K562 (cell line): ENCODE results near the gene SAMD9L. TPM values are rescaled to one million over a fixed set of nuclear protein-coding genes. Genes with fewer than 3 reads are reported as not detected.

Source experiments
- C11orf30 ChIP-seq: fragments of 450-650 bp; IDR thresholded peaks from 2 replicates; pipeline ENCODE4 v1.6.1; 2016; ENCODE audit warnings: low read depth, mild to moderate bottlenecking
- CBX3 ChIP-seq, 2 experiments: IDR thresholded peaks; 1 replicate in 1 of 2; 2 replicates in 1 of 2; pipeline ENCODE4 v1.6.1; 2012; ENCODE audit warnings: inconsistent platforms in 2 of 2, low read length in 2 of 2, borderline replicate concordance in 1 of 2, control low read depth in 1 of 2
- HIVEP1 ChIP-seq: fragments of 250-450 bp; sonication (Bioruptor Pico); IDR thresholded peaks from 2 replicates; pipeline ENCODE4 v1.4.0; 2020; ENCODE audit warnings: mild to moderate bottlenecking
- HMG20A ChIP-seq: fragments of 450-650 bp; formaldehyde crosslinking; conservative IDR thresholded peaks from 2 replicates; pipeline ENCODE4 v1.4.0; 2020; ENCODE audit warnings: mild to moderate bottlenecking, mixed read lengths
- HNRNPK ChIP-seq: fragments of 200-400 bp; formaldehyde crosslinking; IDR thresholded peaks from one replicate; pipeline ENCODE4 v1.6.1; 2018; ENCODE audit warnings: mild to moderate bottlenecking, low read depth, low read length; ENCODE audit not compliant: poor library complexity, severe bottlenecking
- NR1H2 ChIP-seq: sonication (generic); formaldehyde crosslinking; IDR thresholded peaks from 2 replicates; pipeline ENCODE4 v1.4.0; 2020; ENCODE audit warnings: mild to moderate bottlenecking, missing genetic modification reagents
- PCBP2 ChIP-seq: fragments of 200-400 bp; formaldehyde crosslinking; IDR thresholded peaks from 2 replicates; pipeline ENCODE4 v1.6.1; 2018; ENCODE audit warnings: low read length, low read depth, mild to moderate bottlenecking, moderate library complexity; ENCODE audit not compliant: poor library complexity, severe bottlenecking
- RBM14 ChIP-seq: fragments of 200-400 bp; formaldehyde crosslinking; IDR thresholded peaks from 2 replicates; pipeline ENCODE4 v1.6.1; 2018; ENCODE audit warnings: low read depth, mild to moderate bottlenecking, low read length, moderate library complexity, borderline replicate concordance; ENCODE audit not compliant: insufficient read depth
- SMAD3 ChIP-seq: fragments of 450-650 bp; formaldehyde crosslinking; conservative IDR thresholded peaks from 2 replicates; pipeline ENCODE4 v1.4.0; 2020; ENCODE audit warnings: mild to moderate bottlenecking
- SREBF1 ChIP-seq: fragments of 150-350 bp; IDR thresholded peaks from 2 replicates; pipeline ENCODE4 v1.6.1; 2014; ENCODE audit warnings: antibody characterized with exemption, low read depth, low read length, borderline replicate concordance
- SREBF2 ChIP-seq: sonication (generic); formaldehyde crosslinking; IDR thresholded peaks from 2 replicates; pipeline ENCODE4 v1.4.0; 2020; ENCODE audit warnings: mild to moderate bottlenecking, missing genetic modification reagents
- SRF ChIP-seq, 2 experiments: fragments of 250-450, 450-650 bp in 1 of 2; sonication (Bioruptor Pico) in 1 of 2; sonication (generic) in 1 of 2; formaldehyde crosslinking; IDR thresholded peaks; 2 replicates each; pipeline versions ENCODE4 v1.5.0 to v1.5.1; 2020 to 2022; ENCODE audit warnings: mild to moderate bottlenecking in 1 of 2, missing genetic modification reagents in 1 of 2
- SRSF7 ChIP-seq: fragments of 200-400 bp; formaldehyde crosslinking; optimal IDR thresholded peaks from 2 replicates; pipeline ENCODE3; 2017; ENCODE audit warnings: mild to moderate bottlenecking, low read depth, low read length
- XRCC5 ChIP-seq: fragments of 200-400 bp; formaldehyde crosslinking; IDR thresholded peaks from 2 replicates; pipeline ENCODE4 v1.6.1; 2017; ENCODE audit warnings: low read depth, mild to moderate bottlenecking, low read length
- ZEB2 ChIP-seq: fragments of 450-650 bp; IDR thresholded peaks from 2 replicates; pipeline ENCODE4 v1.6.1; 2016
- ZNF212 ChIP-seq: fragments of 450-650 bp; formaldehyde crosslinking; IDR thresholded peaks from 2 replicates; pipeline ENCODE4 v1.4.0; 2020; ENCODE audit warnings: mild to moderate bottlenecking
- ZNF324 ChIP-seq: fragments of 250-450 bp; sonication (Bioruptor Pico); IDR thresholded peaks from 2 replicates; pipeline ENCODE4 v1.4.0; 2020; ENCODE audit warnings: mild to moderate bottlenecking
- ZNF785 ChIP-seq: fragments of 250-450 bp; sonication (Bioruptor Pico); IDR thresholded peaks from 2 replicates; pipeline ENCODE4 v1.4.0; 2020; ENCODE audit warnings: mild to moderate bottlenecking
- polyA plus RNA-seq, 8 experiments: library from polyadenylated mRNA; depleted of rRNA in 4 of 8; stranded (reverse) in 5 of 8; unstranded in 3 of 8; fragments of >200 nt; fragmentation: Nextera tagmentation in 2 of 8; fragmentation: Illumina TruSeq in 1 of 8; extraction: Ambion mirVana in 2 of 8; extraction: Trizol in 1 of 8; gene quantifications; 2 replicates each; pipeline versions ENCODE4 v1.2.1 to v1.2.3, GENCODE V29; 2011 to 2014; ENCODE audit warnings: inconsistent platforms in 1 of 8, missing spikeins in 1 of 8
- total RNA-seq, 7 experiments: library from RNA; depleted of rRNA in 6 of 7; stranded (reverse); fragments of >200 nt in 6 of 7; fragmentation: Illumina TruSeq in 2 of 7; extraction: Trizol in 2 of 7; gene quantifications; 2 replicates each; pipeline versions ENCODE4 v1.2.1 to v1.2.3, GENCODE V29; 2011 to 2021; ENCODE audit warnings: low replicate concordance in 1 of 7
- TF ChIP-seq, protein P1 (sequence below): IDR thresholded peaks from 3 replicates; pipeline ENCODE4 v1.6.1; 2011; ENCODE audit warnings: borderline replicate concordance, mild to moderate bottlenecking; ENCODE audit not compliant: insufficient read length, insufficient read depth
- TF ChIP-seq, protein P2 (sequence below): fragments of 450-650 bp; formaldehyde crosslinking; IDR thresholded peaks from 2 replicates; pipeline ENCODE4 v1.4.0; 2020; ENCODE audit warnings: mild to moderate bottlenecking, moderate library complexity
- TF ChIP-seq, protein P3 (sequence below): fragments of 250-450 bp; sonication (Bioruptor Pico); IDR thresholded peaks from 2 replicates; pipeline ENCODE4 v1.8.0; 2021; ENCODE audit warnings: borderline replicate concordance, mild to moderate bottlenecking, moderate library complexity; ENCODE audit not compliant: poor library complexity, severe bottlenecking
- TF ChIP-seq, protein P4 (sequence below): fragments of 450-650 bp; IDR thresholded peaks from 2 replicates; pipeline ENCODE4 v1.6.1; 2016; ENCODE audit warnings: mild to moderate bottlenecking
- TF ChIP-seq, protein P5 (sequence below): fragments of 450-650 bp; formaldehyde crosslinking; IDR thresholded peaks from 2 replicates; pipeline ENCODE4 v1.4.0; 2020; ENCODE audit warnings: mild to moderate bottlenecking, mixed read lengths

SAMD9L gene
- total and polyA plus RNA-seq, 9 of the 15 experiments (the other 6 are each of a cell fraction or from before 2014, with no cell fraction given) = 0.15 to 1.0 (median 0.48) TPM

DNA sequence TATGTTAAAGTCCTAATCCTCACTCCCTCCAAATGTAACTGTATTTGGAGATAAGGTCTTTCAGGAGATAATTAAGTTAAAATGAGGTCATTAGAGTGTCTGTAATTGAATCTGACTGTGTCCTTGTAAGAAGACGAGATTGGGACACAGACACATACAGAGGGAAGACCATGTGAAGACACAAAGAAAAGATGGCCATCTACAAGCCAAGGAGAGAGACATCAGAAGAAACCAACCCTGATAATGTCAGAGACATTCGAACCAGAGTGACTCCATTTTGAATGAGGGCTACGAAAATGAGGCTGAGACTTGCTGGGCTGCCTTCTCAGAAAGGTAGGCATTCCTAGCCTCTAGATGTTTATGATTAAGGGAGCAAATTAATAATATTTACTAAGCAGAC, 542 bp upstream of the SAMD9L start (continued):
- TF ChIP-seq, protein P1, sequence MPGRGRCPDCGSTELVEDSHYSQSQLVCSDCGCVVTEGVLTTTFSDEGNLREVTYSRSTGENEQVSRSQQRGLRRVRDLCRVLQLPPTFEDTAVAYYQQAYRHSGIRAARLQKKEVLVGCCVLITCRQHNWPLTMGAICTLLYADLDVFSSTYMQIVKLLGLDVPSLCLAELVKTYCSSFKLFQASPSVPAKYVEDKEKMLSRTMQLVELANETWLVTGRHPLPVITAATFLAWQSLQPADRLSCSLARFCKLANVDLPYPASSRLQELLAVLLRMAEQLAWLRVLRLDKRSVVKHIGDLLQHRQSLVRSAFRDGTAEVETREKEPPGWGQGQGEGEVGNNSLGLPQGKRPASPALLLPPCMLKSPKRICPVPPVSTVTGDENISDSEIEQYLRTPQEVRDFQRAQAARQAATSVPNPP = no peak
- TF ChIP-seq, protein P2, sequence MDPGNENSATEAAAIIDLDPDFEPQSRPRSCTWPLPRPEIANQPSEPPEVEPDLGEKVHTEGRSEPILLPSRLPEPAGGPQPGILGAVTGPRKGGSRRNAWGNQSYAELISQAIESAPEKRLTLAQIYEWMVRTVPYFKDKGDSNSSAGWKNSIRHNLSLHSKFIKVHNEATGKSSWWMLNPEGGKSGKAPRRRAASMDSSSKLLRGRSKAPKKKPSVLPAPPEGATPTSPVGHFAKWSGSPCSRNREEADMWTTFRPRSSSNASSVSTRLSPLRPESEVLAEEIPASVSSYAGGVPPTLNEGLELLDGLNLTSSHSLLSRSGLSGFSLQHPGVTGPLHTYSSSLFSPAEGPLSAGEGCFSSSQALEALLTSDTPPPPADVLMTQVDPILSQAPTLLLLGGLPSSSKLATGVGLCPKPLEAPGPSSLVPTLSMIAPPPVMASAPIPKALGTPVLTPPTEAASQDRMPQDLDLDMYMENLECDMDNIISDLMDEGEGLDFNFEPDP (CRISPR knock-in tag) = peak; percentile 81
- TF ChIP-seq C11orf30 (no peak), SREBF2 (no peak), NR1H2 (CRISPR knock-in tag) (no peak), SREBF1 (no peak), ZEB2 (no peak), HNRNPK (no peak), XRCC5 (no peak), ZNF785 (CRISPR knock-in tag) (no peak), RBM14 (no peak), ZNF212 (CRISPR knock-in tag) (0 out of 2 replicates have a peak, but pooled peaks have one; percentile 18), PCBP2 (no peak), HIVEP1 (0 out of 2 replicates have a peak, but pooled peaks have one; percentile 38), HMG20A (CRISPR knock-in tag) (no peak), CBX3 (IDR thresholded peaks at IDR 0.05; ENCODE audit: borderline replicate concordance in 1 of 2, low read length in 2 of 2) (no peak), SRSF7 (no peak), ZNF324 (no peak), SRF (CRISPR knock-in tag; IDR thresholded peaks at IDR 0.05) (no peak), SMAD3 (CRISPR knock-in tag) (peak; percentile 92)
- TF ChIP-seq, protein P3, sequence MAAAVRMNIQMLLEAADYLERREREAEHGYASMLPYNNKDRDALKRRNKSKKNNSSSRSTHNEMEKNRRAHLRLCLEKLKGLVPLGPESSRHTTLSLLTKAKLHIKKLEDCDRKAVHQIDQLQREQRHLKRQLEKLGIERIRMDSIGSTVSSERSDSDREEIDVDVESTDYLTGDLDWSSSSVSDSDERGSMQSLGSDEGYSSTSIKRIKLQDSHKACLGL (CRISPR knock-in tag) = no peak
- TF ChIP-seq, protein P4, sequence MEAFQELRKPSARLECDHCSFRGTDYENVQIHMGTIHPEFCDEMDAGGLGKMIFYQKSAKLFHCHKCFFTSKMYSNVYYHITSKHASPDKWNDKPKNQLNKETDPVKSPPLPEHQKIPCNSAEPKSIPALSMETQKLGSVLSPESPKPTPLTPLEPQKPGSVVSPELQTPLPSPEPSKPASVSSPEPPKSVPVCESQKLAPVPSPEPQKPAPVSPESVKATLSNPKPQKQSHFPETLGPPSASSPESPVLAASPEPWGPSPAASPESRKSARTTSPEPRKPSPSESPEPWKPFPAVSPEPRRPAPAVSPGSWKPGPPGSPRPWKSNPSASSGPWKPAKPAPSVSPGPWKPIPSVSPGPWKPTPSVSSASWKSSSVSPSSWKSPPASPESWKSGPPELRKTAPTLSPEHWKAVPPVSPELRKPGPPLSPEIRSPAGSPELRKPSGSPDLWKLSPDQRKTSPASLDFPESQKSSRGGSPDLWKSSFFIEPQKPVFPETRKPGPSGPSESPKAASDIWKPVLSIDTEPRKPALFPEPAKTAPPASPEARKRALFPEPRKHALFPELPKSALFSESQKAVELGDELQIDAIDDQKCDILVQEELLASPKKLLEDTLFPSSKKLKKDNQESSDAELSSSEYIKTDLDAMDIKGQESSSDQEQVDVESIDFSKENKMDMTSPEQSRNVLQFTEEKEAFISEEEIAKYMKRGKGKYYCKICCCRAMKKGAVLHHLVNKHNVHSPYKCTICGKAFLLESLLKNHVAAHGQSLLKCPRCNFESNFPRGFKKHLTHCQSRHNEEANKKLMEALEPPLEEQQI = no peak
- TF ChIP-seq, protein P5, sequence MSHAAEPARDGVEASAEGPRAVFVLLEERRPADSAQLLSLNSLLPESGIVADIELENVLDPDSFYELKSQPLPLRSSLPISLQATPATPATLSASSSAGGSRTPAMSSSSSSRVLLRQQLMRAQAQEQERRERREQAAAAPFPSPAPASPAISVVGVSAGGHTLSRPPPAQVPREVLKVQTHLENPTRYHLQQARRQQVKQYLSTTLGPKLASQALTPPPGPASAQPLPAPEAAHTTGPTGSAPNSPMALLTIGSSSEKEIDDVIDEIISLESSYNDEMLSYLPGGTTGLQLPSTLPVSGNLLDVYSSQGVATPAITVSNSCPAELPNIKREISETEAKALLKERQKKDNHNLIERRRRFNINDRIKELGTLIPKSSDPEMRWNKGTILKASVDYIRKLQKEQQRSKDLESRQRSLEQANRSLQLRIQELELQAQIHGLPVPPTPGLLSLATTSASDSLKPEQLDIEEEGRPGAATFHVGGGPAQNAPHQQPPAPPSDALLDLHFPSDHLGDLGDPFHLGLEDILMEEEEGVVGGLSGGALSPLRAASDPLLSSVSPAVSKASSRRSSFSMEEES = no peak
